WTC11 (cell line): ENCODE data around the gene MAGI2. TPM values are rescaled to one million over a fixed set of nuclear protein-coding genes. Genes with fewer than 3 reads are reported as not detected.

Source experiments
- ATAC-seq: fragments of 200-7000 bp; cut with Tn5 transposase; 2 replicates; pipeline ENCODE4 v1.10.0; 2021; ENCODE audit warnings: mild to moderate bottlenecking, moderate library complexity
- CTCF ChIA-PET: fragments of 300-600 bp; sonication (Branson Sonifier 250); formaldehyde crosslinking; loops from one replicate; lab custom pipeline; 2021; ENCODE audit warnings: antibody characterized with exemption; lab: Charles Lee
- POLR2A ChIA-PET: fragments of 350-600 bp; sonication (Branson Sonifier 250); formaldehyde crosslinking; loops from one replicate; lab custom pipeline; 2021; ENCODE audit warnings: antibody characterized with exemption; lab: Charles Lee
- DNase-seq: peaks from one replicate; pipeline ENCODE4 v3.0.0; 2021; ENCODE audit warnings: low spot score
- H3K27ac Mint-ChIP-seq: 2 replicates; pipeline ENCODE4 v1.8.0; 2021; ENCODE audit warnings: mixed read lengths
- H3K27me3 Mint-ChIP-seq: 2 replicates; pipeline ENCODE4 v1.8.0; 2021; ENCODE audit warnings: low read depth, mild to moderate bottlenecking, moderate library complexity, mixed read lengths
- H3K36me3 Mint-ChIP-seq: 2 replicates; pipeline ENCODE4 v1.8.0; 2021; ENCODE audit warnings: mixed read lengths
- H3K4me1 Mint-ChIP-seq: 2 replicates; pipeline ENCODE4 v1.8.0; 2022; ENCODE audit warnings: mixed read lengths
- H3K4me3 Mint-ChIP-seq: 2 replicates; pipeline ENCODE4 v1.8.0; 2021; ENCODE audit warnings: mild to moderate bottlenecking, moderate library complexity, mixed read lengths
- H3K9me3 Mint-ChIP-seq: 2 replicates; pipeline ENCODE4 v1.8.0; 2021; ENCODE audit warnings: mixed read lengths
- CREM ChIP-seq: sonication (generic); formaldehyde crosslinking; IDR thresholded peaks from 2 replicates; pipeline ENCODE4 v1.8.1; 2022; ENCODE audit warnings: mild to moderate bottlenecking, missing genetic modification reagents, moderate library complexity
- FOXJ3 ChIP-seq: sonication (generic); formaldehyde crosslinking; IDR thresholded peaks from 2 replicates; pipeline ENCODE4 v1.9.0; 2021; ENCODE audit warnings: missing genetic modification reagents, mild to moderate bottlenecking, borderline replicate concordance
- FOXP1 ChIP-seq: sonication (generic); formaldehyde crosslinking; IDR thresholded peaks from 2 replicates; pipeline ENCODE4 v1.8.0; 2022; ENCODE audit warnings: missing genetic modification reagents, mild to moderate bottlenecking, moderate library complexity, borderline replicate concordance
- PRRX2 ChIP-seq: fragments of 250-450 bp; sonication (Bioruptor Pico); IDR thresholded peaks from 2 replicates; pipeline ENCODE4 v1.8.0; 2021; ENCODE audit warnings: mild to moderate bottlenecking
- total RNA-seq: library from RNA; stranded (reverse); gene quantifications from 3 replicates; pipeline ENCODE4 v1.2.3, GENCODE V29; 2021
- TF ChIP-seq, protein P1 (sequence below): fragments of 250-450 bp; sonication (Bioruptor Pico); conservative IDR thresholded peaks from 2 replicates; pipeline ENCODE4 v1.9.0; 2021; ENCODE audit warnings: mild to moderate bottlenecking
- TF ChIP-seq, protein P2 (sequence below): fragments of 200-600 bp; IDR thresholded peaks from 2 replicates; pipeline ENCODE4 v1.8.0; 2022; ENCODE audit warnings: antibody characterized with exemption
- TF ChIP-seq, protein P3 (sequence below): sonication (generic); formaldehyde crosslinking; conservative IDR thresholded peaks from 2 replicates; pipeline ENCODE4 v1.8.1; 2022; ENCODE audit warnings: mild to moderate bottlenecking, missing genetic modification reagents
- TF ChIP-seq, protein P4 (sequence below): sonication (generic); formaldehyde crosslinking; IDR thresholded peaks from 2 replicates; pipeline ENCODE4 v1.8.0; 2023; ENCODE audit warnings: missing genetic modification reagents, mild to moderate bottlenecking, borderline replicate concordance
- TF ChIP-seq, protein P5 (sequence below): sonication (generic); formaldehyde crosslinking; IDR thresholded peaks from 2 replicates; pipeline ENCODE4 v1.8.1; 2023; ENCODE audit warnings: mild to moderate bottlenecking, moderate library complexity, missing genetic modification reagents
- TF ChIP-seq, protein P6 (sequence below): sonication (generic); formaldehyde crosslinking; IDR thresholded peaks from 2 replicates; pipeline ENCODE4 v1.8.0; 2022; ENCODE audit warnings: mild to moderate bottlenecking, missing genetic modification reagents
- TF ChIP-seq, protein P7 (sequence below): fragments of 250-450 bp; sonication (Bioruptor Pico); IDR thresholded peaks from 2 replicates; pipeline ENCODE4 v1.9.0; 2021; ENCODE audit warnings: moderate library complexity, mild to moderate bottlenecking, inconsistent platforms, borderline replicate concordance

MAGI2 gene
- total RNA-seq, 1 experiment from 2014 or later, result 26.6 TPM

DNA sequence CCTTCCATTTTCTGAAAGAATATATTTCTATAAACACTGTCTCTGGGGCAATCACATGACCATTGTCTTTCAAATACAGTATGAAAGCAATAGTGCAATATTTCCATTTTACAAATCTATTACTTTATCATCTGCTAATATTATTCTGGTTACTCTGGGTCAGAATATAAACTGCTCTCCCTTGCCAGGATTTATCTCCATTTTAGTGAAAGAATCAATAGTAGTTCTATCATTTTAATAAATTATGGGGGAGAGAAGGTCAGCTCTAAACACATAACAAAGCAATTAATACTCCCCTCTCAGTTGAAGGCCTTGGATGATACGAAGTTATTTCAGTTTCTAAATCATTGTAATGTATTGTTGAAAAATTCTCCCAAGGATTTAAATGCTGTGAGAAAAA is 608.3 kb downstream of the MAGI2 start (continued):
- TF ChIP-seq, protein P1, sequence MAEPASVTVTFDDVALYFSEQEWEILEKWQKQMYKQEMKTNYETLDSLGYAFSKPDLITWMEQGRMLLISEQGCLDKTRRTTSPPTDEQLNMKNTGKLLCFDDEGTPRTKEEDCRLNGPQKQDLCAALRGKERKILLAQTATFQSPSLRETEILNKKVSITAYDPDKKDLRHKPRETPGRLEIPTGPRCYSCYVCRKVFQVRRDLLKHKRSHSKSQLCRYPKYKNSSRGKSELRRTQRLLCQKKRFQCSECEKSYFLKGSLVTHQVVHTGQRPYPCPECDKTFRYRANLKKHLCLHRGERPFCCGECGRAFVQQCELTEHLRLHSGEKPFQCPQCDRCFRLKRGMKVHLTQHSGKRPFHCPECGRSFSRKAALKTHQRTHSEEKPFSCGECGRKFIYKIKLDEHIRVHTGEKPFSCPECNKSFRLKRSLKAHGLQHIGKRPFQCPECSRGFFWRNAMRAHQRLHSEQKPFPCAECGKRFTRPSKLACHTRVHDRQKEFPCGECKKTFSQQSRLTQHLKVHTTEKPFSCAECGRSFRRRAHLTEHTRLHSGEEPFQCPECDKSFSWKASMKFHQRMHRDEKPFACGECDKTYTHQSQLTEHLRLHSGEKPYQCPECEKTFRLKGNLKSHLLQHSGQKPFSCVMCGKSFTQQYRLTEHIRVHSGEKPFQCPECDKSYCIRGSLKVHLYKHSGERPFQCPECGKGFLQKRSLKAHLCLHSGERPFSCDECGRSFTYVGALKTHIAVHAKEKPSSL (CRISPR knock-in tag), result no peak
- TF ChIP-seq, protein P2, sequence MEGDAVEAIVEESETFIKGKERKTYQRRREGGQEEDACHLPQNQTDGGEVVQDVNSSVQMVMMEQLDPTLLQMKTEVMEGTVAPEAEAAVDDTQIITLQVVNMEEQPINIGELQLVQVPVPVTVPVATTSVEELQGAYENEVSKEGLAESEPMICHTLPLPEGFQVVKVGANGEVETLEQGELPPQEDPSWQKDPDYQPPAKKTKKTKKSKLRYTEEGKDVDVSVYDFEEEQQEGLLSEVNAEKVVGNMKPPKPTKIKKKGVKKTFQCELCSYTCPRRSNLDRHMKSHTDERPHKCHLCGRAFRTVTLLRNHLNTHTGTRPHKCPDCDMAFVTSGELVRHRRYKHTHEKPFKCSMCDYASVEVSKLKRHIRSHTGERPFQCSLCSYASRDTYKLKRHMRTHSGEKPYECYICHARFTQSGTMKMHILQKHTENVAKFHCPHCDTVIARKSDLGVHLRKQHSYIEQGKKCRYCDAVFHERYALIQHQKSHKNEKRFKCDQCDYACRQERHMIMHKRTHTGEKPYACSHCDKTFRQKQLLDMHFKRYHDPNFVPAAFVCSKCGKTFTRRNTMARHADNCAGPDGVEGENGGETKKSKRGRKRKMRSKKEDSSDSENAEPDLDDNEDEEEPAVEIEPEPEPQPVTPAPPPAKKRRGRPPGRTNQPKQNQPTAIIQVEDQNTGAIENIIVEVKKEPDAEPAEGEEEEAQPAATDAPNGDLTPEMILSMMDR, result no peak
- TF ChIP-seq, protein P3, sequence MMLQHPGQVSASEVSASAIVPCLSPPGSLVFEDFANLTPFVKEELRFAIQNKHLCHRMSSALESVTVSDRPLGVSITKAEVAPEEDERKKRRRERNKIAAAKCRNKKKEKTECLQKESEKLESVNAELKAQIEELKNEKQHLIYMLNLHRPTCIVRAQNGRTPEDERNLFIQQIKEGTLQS, result no peak

DNA sequence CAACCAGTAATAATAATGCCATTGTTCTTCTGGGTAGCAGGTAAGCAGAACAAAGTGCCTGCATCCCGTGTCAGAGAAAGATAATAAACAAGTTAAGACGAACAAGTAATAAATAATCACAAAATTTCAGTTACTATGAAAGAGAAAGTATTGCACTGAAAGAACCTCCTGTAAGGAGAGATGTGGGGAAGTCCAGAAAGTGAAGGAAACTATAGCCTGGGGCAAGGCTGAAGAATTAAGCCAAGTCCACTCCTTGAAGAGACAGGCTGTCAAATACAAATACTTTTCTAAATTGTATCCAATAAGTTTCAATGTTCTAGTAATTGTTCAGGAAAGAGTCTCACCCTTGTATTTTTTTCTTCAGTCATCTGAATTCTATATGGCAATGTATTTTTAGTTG is 611.4 kb downstream of the MAGI2 start:
- no peaks in the 10 kb centered on the region for H3K27me3 Mint-ChIP-seq
- peaks cover 3% of the 10 kb centered on the region; the same call in 1 of the 2 replicates for H3K4me1 Mint-ChIP-seq
- no peak for DNase-seq
- CTCF ChIA-PET, result no interaction called here
- TF ChIP-seq, protein P4, sequence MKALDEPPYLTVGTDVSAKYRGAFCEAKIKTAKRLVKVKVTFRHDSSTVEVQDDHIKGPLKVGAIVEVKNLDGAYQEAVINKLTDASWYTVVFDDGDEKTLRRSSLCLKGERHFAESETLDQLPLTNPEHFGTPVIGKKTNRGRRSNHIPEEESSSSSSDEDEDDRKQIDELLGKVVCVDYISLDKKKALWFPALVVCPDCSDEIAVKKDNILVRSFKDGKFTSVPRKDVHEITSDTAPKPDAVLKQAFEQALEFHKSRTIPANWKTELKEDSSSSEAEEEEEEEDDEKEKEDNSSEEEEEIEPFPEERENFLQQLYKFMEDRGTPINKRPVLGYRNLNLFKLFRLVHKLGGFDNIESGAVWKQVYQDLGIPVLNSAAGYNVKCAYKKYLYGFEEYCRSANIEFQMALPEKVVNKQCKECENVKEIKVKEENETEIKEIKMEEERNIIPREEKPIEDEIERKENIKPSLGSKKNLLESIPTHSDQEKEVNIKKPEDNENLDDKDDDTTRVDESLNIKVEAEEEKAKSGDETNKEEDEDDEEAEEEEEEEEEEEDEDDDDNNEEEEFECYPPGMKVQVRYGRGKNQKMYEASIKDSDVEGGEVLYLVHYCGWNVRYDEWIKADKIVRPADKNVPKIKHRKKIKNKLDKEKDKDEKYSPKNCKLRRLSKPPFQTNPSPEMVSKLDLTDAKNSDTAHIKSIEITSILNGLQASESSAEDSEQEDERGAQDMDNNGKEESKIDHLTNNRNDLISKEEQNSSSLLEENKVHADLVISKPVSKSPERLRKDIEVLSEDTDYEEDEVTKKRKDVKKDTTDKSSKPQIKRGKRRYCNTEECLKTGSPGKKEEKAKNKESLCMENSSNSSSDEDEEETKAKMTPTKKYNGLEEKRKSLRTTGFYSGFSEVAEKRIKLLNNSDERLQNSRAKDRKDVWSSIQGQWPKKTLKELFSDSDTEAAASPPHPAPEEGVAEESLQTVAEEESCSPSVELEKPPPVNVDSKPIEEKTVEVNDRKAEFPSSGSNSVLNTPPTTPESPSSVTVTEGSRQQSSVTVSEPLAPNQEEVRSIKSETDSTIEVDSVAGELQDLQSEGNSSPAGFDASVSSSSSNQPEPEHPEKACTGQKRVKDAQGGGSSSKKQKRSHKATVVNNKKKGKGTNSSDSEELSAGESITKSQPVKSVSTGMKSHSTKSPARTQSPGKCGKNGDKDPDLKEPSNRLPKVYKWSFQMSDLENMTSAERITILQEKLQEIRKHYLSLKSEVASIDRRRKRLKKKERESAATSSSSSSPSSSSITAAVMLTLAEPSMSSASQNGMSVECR (CRISPR knock-in tag), result no peak
- TF ChIP-seq, protein P5, sequence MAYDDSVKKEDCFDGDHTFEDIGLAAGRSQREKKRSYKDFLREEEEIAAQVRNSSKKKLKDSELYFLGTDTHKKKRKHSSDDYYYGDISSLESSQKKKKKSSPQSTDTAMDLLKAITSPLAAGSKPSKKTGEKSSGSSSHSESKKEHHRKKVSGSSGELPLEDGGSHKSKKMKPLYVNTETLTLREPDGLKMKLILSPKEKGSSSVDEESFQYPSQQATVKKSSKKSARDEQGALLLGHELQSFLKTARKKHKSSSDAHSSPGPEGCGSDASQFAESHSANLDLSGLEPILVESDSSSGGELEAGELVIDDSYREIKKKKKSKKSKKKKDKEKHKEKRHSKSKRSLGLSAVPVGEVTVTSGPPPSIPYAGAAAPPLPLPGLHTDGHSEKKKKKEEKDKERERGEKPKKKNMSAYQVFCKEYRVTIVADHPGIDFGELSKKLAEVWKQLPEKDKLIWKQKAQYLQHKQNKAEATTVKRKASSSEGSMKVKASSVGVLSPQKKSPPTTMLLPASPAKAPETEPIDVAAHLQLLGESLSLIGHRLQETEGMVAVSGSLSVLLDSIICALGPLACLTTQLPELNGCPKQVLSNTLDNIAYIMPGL (CRISPR knock-in tag), result no peak
- TF ChIP-seq, protein P6, sequence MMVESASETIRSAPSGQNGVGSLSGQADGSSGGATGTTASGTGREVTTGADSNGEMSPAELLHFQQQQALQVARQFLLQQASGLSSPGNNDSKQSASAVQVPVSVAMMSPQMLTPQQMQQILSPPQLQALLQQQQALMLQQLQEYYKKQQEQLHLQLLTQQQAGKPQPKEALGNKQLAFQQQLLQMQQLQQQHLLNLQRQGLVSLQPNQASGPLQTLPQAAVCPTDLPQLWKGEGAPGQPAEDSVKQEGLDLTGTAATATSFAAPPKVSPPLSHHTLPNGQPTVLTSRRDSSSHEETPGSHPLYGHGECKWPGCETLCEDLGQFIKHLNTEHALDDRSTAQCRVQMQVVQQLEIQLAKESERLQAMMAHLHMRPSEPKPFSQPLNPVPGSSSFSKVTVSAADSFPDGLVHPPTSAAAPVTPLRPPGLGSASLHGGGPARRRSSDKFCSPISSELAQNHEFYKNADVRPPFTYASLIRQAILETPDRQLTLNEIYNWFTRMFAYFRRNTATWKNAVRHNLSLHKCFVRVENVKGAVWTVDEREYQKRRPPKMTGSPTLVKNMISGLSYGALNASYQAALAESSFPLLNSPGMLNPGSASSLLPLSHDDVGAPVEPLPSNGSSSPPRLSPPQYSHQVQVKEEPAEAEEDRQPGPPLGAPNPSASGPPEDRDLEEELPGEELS (CRISPR knock-in tag), result no peak
- TF ChIP-seq CREM (CRISPR knock-in tag) (no peak), FOXJ3 (CRISPR knock-in tag) (no peak), FOXP1 (CRISPR knock-in tag) (no peak), PRRX2 (CRISPR knock-in tag) (no peak)
- TF ChIP-seq, protein P7, sequence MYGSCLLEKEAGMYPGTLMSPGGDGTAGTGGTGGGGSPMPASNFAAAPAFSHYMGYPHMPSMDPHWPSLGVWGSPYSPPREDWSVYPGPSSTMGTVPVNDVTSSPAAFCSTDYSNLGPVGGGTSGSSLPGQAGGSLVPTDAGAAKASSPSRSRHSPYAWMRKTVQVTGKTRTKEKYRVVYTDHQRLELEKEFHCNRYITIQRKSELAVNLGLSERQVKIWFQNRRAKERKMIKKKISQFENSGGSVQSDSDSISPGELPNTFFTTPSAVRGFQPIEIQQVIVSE, result no peak
- TF ChIP-seq, all 79 proteins: peak for 0
- POLR2A ChIA-PET, result no interaction called here
- no peak for ATAC-seq
- H3K27ac Mint-ChIP-seq, result no peak overlapping the region
- no peak overlapping the region for H3K4me3 Mint-ChIP-seq
- H3K9me3 Mint-ChIP-seq, result peaks cover 8% of the 10 kb centered on the region; the same call in 1 of the 2 replicates
- no peaks in the 10 kb centered on the region for H3K36me3 Mint-ChIP-seq
